ENCODE data around the gene PRPSAP1. TPM values are rescaled to one million over a fixed set of nuclear protein-coding genes. Genes with fewer than 3 reads are reported as not detected.

PRPSAP1 gene
- total RNA-seq, 1 experiment from 2014 or later: 77.5 TPM

GRCh38 chr17:76354317-76354729, 607 bp upstream of the PRPSAP1 start:
- POLR2A ChIA-PET (ENCODE audit: low non-redundant PET): no interaction called here
- no peak for DNase-seq (ENCODE audit: low spot score)
- Histone ChIP-seq H3K4me3 (ENCODE audit: low read depth, low read length, poor library complexity, severe bottlenecking) (peak overlapping the region; percentile 74), H3K36me3 (ENCODE audit: insufficient read depth, low read length, poor library complexity, severe bottlenecking) (no peaks in the 10 kb centered on the region), H3K27me3 (replicated peaks; ENCODE audit: insufficient read depth, low read depth, low read length, poor library complexity) (no peaks in the 10 kb centered on the region), H3K9me3 (ENCODE audit: low read depth, low read length, poor library complexity, severe bottlenecking) (no peaks in the 10 kb centered on the region), H3K4me1 (ENCODE audit: insufficient read depth, low read length, poor library complexity, severe bottlenecking) (peaks cover 6% of the 10 kb centered on the region), H3K27ac (ENCODE audit: low read depth, low read length, poor library complexity, severe bottlenecking) (peak overlapping the region; percentile 96)
- TSS peak; percentile 94 for BruUV-seq (replicated peaks)
- TF ChIP-seq EZH2 (IDR thresholded peaks at IDR 0.05; ENCODE audit: borderline replicate concordance, low read depth, low read length, poor library complexity, severe bottlenecking) (no peak), CTCF (conservative IDR thresholded peaks at IDR 0.05; ENCODE audit: low read depth, low read length) (no peak)
- intact Hi-C loops (cut with micrococcal nuclease; ENCODE audit: unreplicated experiment): loop anchor here (1.0 kb wide), 1 partner anchor 29 kb away; no protein-coding TSS in a partner anchor
- CTCF ChIA-PET: no interaction called here

- no peak for DNase-seq (ENCODE audit: low spot score)
- CTCF ChIA-PET: no interaction called here
These were observed 615 bp downstream of the PRPSAP1 start for GRCh38 chr17:76353004-76353598.

GRCh38 chr17:76351526-76352071, 2.1 kb downstream of the PRPSAP1 start:
- H3K4me3 ChIP-seq (ENCODE audit: low read depth, low read length, poor library complexity, severe bottlenecking): peak overlapping the region; percentile 4
- no peak overlapping the region for H3K27ac ChIP-seq (ENCODE audit: low read depth, low read length, poor library complexity, severe bottlenecking)
- ChIA-PET POLR2A (ENCODE audit: low non-redundant PET) (no interaction called here), CTCF (interaction anchor here (1.0 kb wide), 1 partner anchor 46 kb away, joined by 3 read pairs; no protein-coding TSS in a partner anchor)
- no peak for TF ChIP-seq EZH2 (IDR thresholded peaks at IDR 0.05; ENCODE audit: borderline replicate concordance, low read depth, low read length, poor library complexity, severe bottlenecking)
- TF ChIP-seq CTCF (conservative IDR thresholded peaks at IDR 0.05; ENCODE audit: low read depth, low read length): no peak
- H3K27me3 ChIP-seq (replicated peaks; ENCODE audit: insufficient read depth, low read depth, low read length, poor library complexity): no peaks in the 10 kb centered on the region
- intact Hi-C loops (cut with micrococcal nuclease; ENCODE audit: unreplicated experiment): no loop called here
- H3K4me1 ChIP-seq (ENCODE audit: insufficient read depth, low read length, poor library complexity, severe bottlenecking): peaks cover 6% of the 10 kb centered on the region
- BruUV-seq (replicated peaks): no TSS peak
- no peaks in the 10 kb centered on the region for H3K9me3 ChIP-seq (ENCODE audit: low read depth, low read length, poor library complexity, severe bottlenecking)
- no peak for DNase-seq (ENCODE audit: low spot score)
- H3K36me3 ChIP-seq (ENCODE audit: insufficient read depth, low read length, poor library complexity, severe bottlenecking): peaks cover 4% of the 10 kb centered on the region

More at GRCh38 chr17:76353004-76353598, 615 bp downstream of the PRPSAP1 start:
- no peaks in the 10 kb centered on the region for H3K9me3 ChIP-seq (ENCODE audit: low read depth, low read length, poor library complexity, severe bottlenecking)
- no peaks in the 10 kb centered on the region for H3K27me3 ChIP-seq (replicated peaks; ENCODE audit: insufficient read depth, low read depth, low read length, poor library complexity)
- TF ChIP-seq CTCF (conservative IDR thresholded peaks at IDR 0.05; ENCODE audit: low read depth, low read length): no peak
- no peak for TF ChIP-seq EZH2 (IDR thresholded peaks at IDR 0.05; ENCODE audit: borderline replicate concordance, low read depth, low read length, poor library complexity, severe bottlenecking)
- H3K4me1 ChIP-seq (ENCODE audit: insufficient read depth, low read length, poor library complexity, severe bottlenecking): peaks cover 6% of the 10 kb centered on the region
- no TSS peak for BruUV-seq (replicated peaks)
- POLR2A ChIA-PET (ENCODE audit: low non-redundant PET): interaction anchor here (0.7 kb wide), 2 partner anchors 19 to 97 kb away, joined by 4 read pairs; no protein-coding TSS in a partner anchor
- intact Hi-C loops (cut with micrococcal nuclease; ENCODE audit: unreplicated experiment): no loop called here
- peak overlapping the region; percentile 74 for H3K4me3 ChIP-seq (ENCODE audit: low read depth, low read length, poor library complexity, severe bottlenecking)
- peak overlapping the region; percentile 96 for H3K27ac ChIP-seq (ENCODE audit: low read depth, low read length, poor library complexity, severe bottlenecking)
- H3K36me3 ChIP-seq (ENCODE audit: insufficient read depth, low read length, poor library complexity, severe bottlenecking): no peaks in the 10 kb centered on the region
